ENCODE data around the gene RTP3.

RTP3 gene

GRCh38 chr3:46549408-46549904 is 51.7 kb downstream of the RTP3 start:
- DNase-seq, result no peak

- DNase-seq, result no peak
Measured at GRCh38 chr3:46549989-46550388, 52.2 kb downstream of the RTP3 start.
